Ovary (tissue), 3 donors: ENCODE measurements around the gene VWA1.
"Not testable (repeated sequence)": the region's sequence is repeated elsewhere in the genome, so short reads cannot be mapped to it uniquely, and the experiment has no call there.

Experiments used
- CTCF ChIP-seq, 3 donors: fragments of 450-650 bp in 2 of 3; fragments of 200-600 bp in 1 of 3; IDR thresholded peaks; one replicate each; pipeline versions ENCODE4 v1.5.1 to v1.8.0; 2016 to 2022; ENCODE audit warnings: antibody characterized with exemption in 3 of 3, mild to moderate bottlenecking in 1 of 3
- POLR2A ChIP-seq: fragments of 450-650 bp; IDR thresholded peaks from one replicate; pipeline ENCODE4 v1.6.1; 2017; ENCODE audit warnings: antibody characterized with exemption, mild to moderate bottlenecking, moderate library complexity
- donor health status: DM: no; HTN: no; CAD: no.

- not testable (repeated sequence) for TF ChIP-seq CTCF (IDR thresholded peaks at IDR 0.05); POLR2A
Measured at GRCh38 chr1:1417825-1418463, 17.5 kb upstream of the VWA1 start.
